Lower lobe of right lung (tissue), 2 donors: ENCODE data around the gene TPPP. TPM values are rescaled to one million over a fixed set of nuclear protein-coding genes. Genes with fewer than 3 reads are reported as not detected.

Experiments
- ATAC-seq, 2 donors: fragments of 200-7000 bp; cut with Tn5 transposase; one replicate each; pipeline ENCODE4 v1.9.1; 2020 to 2022; ENCODE audit warnings: mild to moderate bottlenecking in 2 of 2, moderate library complexity in 2 of 2
- DNase-seq: peaks from one replicate; pipeline ENCODE4 v3.0.0-alpha.2; 2020
- H3K27ac ChIP-seq: fragments of 200-600 bp; one replicate; pipeline ENCODE4 v1.8.0; 2022
- H3K27me3 ChIP-seq: fragments of 200-600 bp; one replicate; pipeline ENCODE4 v1.8.0; 2022; ENCODE audit warnings: low read depth
- H3K36me3 ChIP-seq: fragments of 200-600 bp; one replicate; pipeline ENCODE4 v1.8.0; 2022; ENCODE audit warnings: mild to moderate bottlenecking
- H3K4me1 ChIP-seq: fragments of 200-600 bp; one replicate; pipeline ENCODE4 v1.8.0; 2022
- H3K4me3 ChIP-seq: fragments of 200-600 bp; one replicate; pipeline ENCODE4 v1.8.0; 2022; ENCODE audit warnings: mild to moderate bottlenecking
- H3K9me3 ChIP-seq: fragments of 200-600 bp; one replicate; pipeline ENCODE4 v1.8.0; 2022
- intact Hi-C: fragments of 100-400 bp; cut with DNase I; formaldehyde crosslinking; loops from one replicate; pipeline ENCODE4 v1.11.0; 2022
- total RNA-seq: library from RNA; stranded (reverse); fragmentation: NEBNext Ultra II Directional; extraction: Animal tissue kit (Norgen Biotek cat#: 25700); gene quantifications from one replicate; pipeline ENCODE4 v1.2.1, GENCODE V29; 2021
- TF ChIP-seq, protein P1 (sequence below): fragments of 200-600 bp; IDR thresholded peaks from one replicate; pipeline ENCODE4 v1.8.0; 2022; ENCODE audit warnings: antibody characterized with exemption, mild to moderate bottlenecking
- donor health status: DM: no; HTN: yes; CAD: no; lungs with severe emphysema.

The TPPP gene
- total RNA-seq, 1 donor from 2014 or later: 16.2 TPM

DNA sequence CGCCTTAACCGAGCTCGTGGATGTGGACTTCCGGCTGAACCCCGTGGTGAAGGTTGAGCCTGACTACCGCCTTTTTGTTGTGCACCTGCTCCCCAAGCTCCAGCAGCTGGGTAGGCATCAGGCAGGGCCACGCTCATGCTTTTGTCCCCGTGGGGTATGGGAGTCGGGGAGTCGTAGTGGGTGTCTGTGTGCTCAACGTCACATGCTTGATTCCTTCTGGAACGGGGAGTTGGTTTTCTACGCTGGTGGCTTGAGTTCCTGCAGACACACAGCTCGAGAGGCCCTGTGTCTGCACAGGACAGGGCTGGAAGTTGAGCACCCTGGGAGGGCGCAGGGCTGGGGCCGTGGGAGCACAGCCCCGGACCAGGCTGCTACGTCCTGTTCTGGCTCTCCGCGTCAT is 73.0 kb downstream of the TPPP start:
- Histone ChIP-seq H3K9me3 (no peaks in the 10 kb centered on the region), H3K4me3 (no peak overlapping the region), H3K27ac (no peak overlapping the region), H3K4me1 (no peaks in the 10 kb centered on the region), H3K36me3 (peaks cover 38% of the 10 kb centered on the region), H3K27me3 (no peaks in the 10 kb centered on the region)
- TF ChIP-seq, protein P1, sequence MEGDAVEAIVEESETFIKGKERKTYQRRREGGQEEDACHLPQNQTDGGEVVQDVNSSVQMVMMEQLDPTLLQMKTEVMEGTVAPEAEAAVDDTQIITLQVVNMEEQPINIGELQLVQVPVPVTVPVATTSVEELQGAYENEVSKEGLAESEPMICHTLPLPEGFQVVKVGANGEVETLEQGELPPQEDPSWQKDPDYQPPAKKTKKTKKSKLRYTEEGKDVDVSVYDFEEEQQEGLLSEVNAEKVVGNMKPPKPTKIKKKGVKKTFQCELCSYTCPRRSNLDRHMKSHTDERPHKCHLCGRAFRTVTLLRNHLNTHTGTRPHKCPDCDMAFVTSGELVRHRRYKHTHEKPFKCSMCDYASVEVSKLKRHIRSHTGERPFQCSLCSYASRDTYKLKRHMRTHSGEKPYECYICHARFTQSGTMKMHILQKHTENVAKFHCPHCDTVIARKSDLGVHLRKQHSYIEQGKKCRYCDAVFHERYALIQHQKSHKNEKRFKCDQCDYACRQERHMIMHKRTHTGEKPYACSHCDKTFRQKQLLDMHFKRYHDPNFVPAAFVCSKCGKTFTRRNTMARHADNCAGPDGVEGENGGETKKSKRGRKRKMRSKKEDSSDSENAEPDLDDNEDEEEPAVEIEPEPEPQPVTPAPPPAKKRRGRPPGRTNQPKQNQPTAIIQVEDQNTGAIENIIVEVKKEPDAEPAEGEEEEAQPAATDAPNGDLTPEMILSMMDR: no peak
- intact Hi-C loops: no loop called here
- ATAC-seq: no peak
- DNase-seq: peak; percentile 31

DNA sequence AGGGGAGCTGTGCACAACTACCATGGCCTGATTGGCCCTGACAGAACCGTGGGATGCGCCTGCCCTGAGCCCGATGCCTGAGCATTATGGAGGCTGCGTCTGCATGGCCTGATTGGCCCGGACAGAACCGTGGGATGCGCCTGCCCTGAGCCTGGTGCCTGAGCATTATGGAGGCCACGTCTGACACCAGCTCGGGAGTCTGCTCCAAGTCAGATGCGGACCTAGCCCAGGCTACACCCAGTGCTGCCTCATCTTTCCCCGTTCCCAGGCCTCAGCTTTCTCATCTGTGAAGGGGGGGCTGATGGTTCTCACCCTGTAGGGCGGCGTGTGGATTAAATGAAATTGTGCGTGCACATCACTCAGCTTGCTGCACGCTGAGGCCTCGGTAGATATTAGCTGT is 73.7 kb downstream of the TPPP start:
- TF ChIP-seq, protein P1: no peak
- H3K27ac ChIP-seq: no peak overlapping the region
- intact Hi-C loops: no loop called here
- H3K4me1 ChIP-seq: no peaks in the 10 kb centered on the region
- no peaks in the 10 kb centered on the region for H3K9me3 ChIP-seq
- no peak for ATAC-seq
- peak; percentile 30 for DNase-seq
- no peak overlapping the region for H3K4me3 ChIP-seq
- peaks cover 32% of the 10 kb centered on the region for H3K36me3 ChIP-seq
- H3K27me3 ChIP-seq: no peaks in the 10 kb centered on the region

DNA sequence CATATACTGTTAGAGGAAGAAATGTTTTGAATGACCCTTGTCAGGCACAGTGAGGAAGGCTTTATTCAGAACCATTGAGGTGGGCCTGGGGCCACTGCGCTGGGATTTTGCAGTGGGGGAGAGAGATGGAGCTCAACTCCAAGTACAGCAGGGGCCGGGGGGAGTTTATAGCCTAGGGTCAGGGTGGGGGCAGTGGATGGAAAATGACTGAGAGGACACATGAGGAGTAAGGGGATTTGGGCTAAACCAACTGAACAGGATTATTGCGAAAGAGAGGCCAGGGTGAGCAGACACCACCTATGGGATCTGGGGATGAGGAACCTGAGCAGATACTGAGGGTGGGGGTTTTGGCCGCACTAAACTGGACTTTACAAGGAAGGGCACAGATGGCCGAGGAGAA is 74.7 kb downstream of the TPPP start:
- no peak overlapping the region for H3K4me3 ChIP-seq
- H3K27me3 ChIP-seq: no peaks in the 10 kb centered on the region
- H3K27ac ChIP-seq: no peak overlapping the region
- DNase-seq (no peak), ATAC-seq (no peak)
- peaks cover 25% of the 10 kb centered on the region for H3K36me3 ChIP-seq
- H3K4me1 ChIP-seq: peaks cover 4% of the 10 kb centered on the region
- TF ChIP-seq, protein P1: no peak
- no peaks in the 10 kb centered on the region for H3K9me3 ChIP-seq
- intact Hi-C loops: no loop called here

DNA sequence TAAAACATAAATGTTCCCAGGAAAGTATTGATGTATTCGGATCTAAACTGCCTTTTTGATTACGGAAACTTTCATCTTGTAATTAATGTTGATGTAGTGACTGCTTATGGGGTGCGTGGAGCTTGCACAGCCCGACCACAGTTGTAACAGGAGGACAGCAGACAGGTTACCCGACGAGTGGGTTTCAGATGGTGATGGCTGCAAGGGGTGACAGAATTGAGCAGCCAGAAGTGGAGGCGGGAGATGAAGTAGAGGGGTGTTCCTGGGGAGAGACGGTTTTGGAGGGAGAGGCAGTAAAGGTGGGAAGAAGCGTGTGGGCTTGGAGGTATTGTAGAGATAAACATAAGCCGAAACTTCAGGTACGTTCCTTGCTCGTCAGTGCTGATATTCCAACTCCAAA is 75.3 kb downstream of the TPPP start:
- DNase-seq (no peak), ATAC-seq (no peak)
- TF ChIP-seq, protein P1: no peak
- H3K9me3 ChIP-seq: no peaks in the 10 kb centered on the region
- intact Hi-C loops: no loop called here
- no peak overlapping the region for H3K27ac ChIP-seq
- peaks cover 25% of the 10 kb centered on the region for H3K36me3 ChIP-seq
- peaks cover 9% of the 10 kb centered on the region for H3K4me1 ChIP-seq
- H3K27me3 ChIP-seq: no peaks in the 10 kb centered on the region
- no peak overlapping the region for H3K4me3 ChIP-seq

DNA sequence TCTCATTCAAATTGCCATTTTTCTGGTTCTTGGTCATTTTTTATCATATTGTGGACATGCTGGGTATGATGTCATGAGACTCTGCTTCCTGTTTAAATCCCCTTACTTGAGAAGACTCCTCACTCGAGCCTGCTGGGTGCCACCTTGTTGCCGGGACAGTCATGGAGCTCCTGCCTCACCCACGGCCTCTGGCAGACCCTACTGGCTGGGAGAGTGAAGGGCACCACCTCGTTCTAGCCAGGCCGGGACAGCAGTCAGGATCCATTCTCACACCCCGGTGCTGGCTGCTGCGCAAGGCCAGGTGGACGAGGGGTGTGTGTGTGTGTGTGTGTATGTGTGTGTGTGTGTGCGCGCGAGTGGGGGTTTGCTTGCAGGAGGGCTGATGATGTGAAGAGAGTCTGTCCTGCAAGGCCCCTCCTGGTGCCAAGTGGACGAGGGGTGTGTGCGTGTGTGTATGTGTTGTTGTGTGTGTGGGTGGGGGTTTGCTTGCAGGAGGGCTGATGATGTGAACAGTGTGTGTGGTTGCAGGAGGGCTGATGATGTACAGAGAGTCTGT is 76.6 kb downstream of the TPPP start:
- DNase-seq (peak; percentile 32), ATAC-seq (no peak)

More for the DNA sequence above, 76.6 kb downstream of the TPPP start:
- Histone ChIP-seq H3K4me1 (peaks cover 12% of the 10 kb centered on the region), H3K4me3 (no peak overlapping the region), H3K27me3 (no peaks in the 10 kb centered on the region), H3K9me3 (no peaks in the 10 kb centered on the region), H3K27ac (no peak overlapping the region), H3K36me3 (peaks cover 25% of the 10 kb centered on the region)
- TF ChIP-seq, protein P1: no peak
- intact Hi-C loops: no loop called here
